Panc1 (cell line): ENCODE results near the gene AATF. TPM values are rescaled to one million over a fixed set of nuclear protein-coding genes. Genes with fewer than 3 reads are reported as not detected.

ENCODE experiments used
- ATAC-seq: fragments of 200-7000 bp; cut with Tn5 transposase; 2 replicates; pipeline ENCODE4 v1.9.1; 2020; ENCODE audit warnings: mild to moderate bottlenecking, moderate library complexity
- BruUV-seq: library from RNA; stranded (reverse); fragments of 400-500 nt; replicated peaks from 2 replicates; lab custom pipeline; 2021; lab: Mats Ljungman, UMichigan
- CTCF ChIA-PET: fragments of 300-600 bp; sonication (Branson Sonifier 250); formaldehyde crosslinking; loops from one replicate; lab custom pipeline; 2022; ENCODE audit warnings: antibody characterized with exemption; lab: Charles Lee
- POLR2A ChIA-PET: fragments of 300-600 bp; sonication (Branson Sonifier 250); formaldehyde crosslinking; loops from one replicate; lab custom pipeline; 2022; ENCODE audit warnings: antibody characterized with exemption; lab: Charles Lee
- DNase-seq: peaks from one replicate; pipeline ENCODE4 v3.0.0-alpha.2; 2010; ENCODE audit warnings: low read depth, low spot score
- H3K27ac ChIP-seq: 2 replicates; pipeline ENCODE4 v1.5.1; 2011; ENCODE audit warnings: mild to moderate bottlenecking, low read length, inconsistent platforms
- H3K27me3 ChIP-seq: fragments of 200-500 bp; sonication (Bioruptor generic); 2 replicates; pipeline ENCODE4 v1.6.0; 2014; ENCODE audit warnings: low read length, inconsistent platforms; ENCODE audit not compliant: control insufficient read depth, insufficient read depth
- H3K36me3 ChIP-seq: fragments of 200-500 bp; sonication (Bioruptor generic); 2 replicates; pipeline ENCODE4 v1.5.1; 2014; ENCODE audit warnings: inconsistent platforms, mild to moderate bottlenecking, low read length, moderate library complexity; ENCODE audit not compliant: control insufficient read depth, insufficient read depth
- H3K4me1 ChIP-seq: 2 replicates; pipeline ENCODE4 v1.5.1; 2011; ENCODE audit warnings: inconsistent platforms, mild to moderate bottlenecking, low read length, moderate library complexity; ENCODE audit not compliant: control insufficient read depth, insufficient read depth
- H3K4me3 ChIP-seq, 2 experiments: 2 replicates each; pipeline ENCODE4 v1.5.1; 2011 to 2012; ENCODE audit warnings: low read depth in 2 of 2, low read length in 2 of 2, mild to moderate bottlenecking in 2 of 2, inconsistent platforms in 1 of 2, moderate library complexity in 1 of 2
- H3K9me3 ChIP-seq: fragments of 200-500 bp; sonication (Bioruptor generic); 2 replicates; pipeline ENCODE4 v1.5.1; 2014; ENCODE audit warnings: low read depth, mild to moderate bottlenecking, inconsistent platforms, low read length, moderate library complexity; ENCODE audit not compliant: control insufficient read depth, insufficient read depth
- POLR2AphosphoS5 ChIP-seq: IDR thresholded peaks from 2 replicates; pipeline ENCODE4 v1.6.1; 2012; ENCODE audit warnings: mild to moderate bottlenecking, low read depth, low read length, moderate library complexity
- SIN3A ChIP-seq: IDR thresholded peaks from 2 replicates; pipeline ENCODE4 v1.6.1; 2012; ENCODE audit warnings: low read depth, mild to moderate bottlenecking, low read length, moderate library complexity, borderline replicate concordance; ENCODE audit not compliant: insufficient read depth
- TCF7L2 ChIP-seq: IDR thresholded peaks from 2 replicates; pipeline ENCODE4 v1.6.1; 2011; ENCODE audit warnings: mild to moderate bottlenecking, low read depth, low read length, inconsistent platforms
- in situ Hi-C: cut with HindIII; loops from 2 replicates; pipeline ENCODE4 v1.10.0; 2016; ENCODE audit warnings: low sequenced_read_pairs, low pct_unique_long_range_greater_than_20kb
- intact Hi-C: fragments of 100-400 bp; cut with micrococcal nuclease; formaldehyde crosslinking; loops from one replicate; pipeline ENCODE4 v1.10.0; 2022; ENCODE audit not compliant: unreplicated experiment
- total RNA-seq: library from RNA; stranded (reverse); gene quantifications from one replicate; pipeline ENCODE4 v1.2.1, GENCODE V29; 2021; ENCODE audit not compliant: unreplicated experiment
- TF ChIP-seq, protein P1 (sequence below): fragments of 450-650 bp; IDR thresholded peaks from 2 replicates; pipeline ENCODE4 v1.5.1; 2017; ENCODE audit warnings: mild to moderate bottlenecking
- TF ChIP-seq, protein P2 (sequence below), 2 experiments: IDR thresholded peaks; 2 replicates each; pipeline ENCODE4 v1.6.1; 2011 to 2012; ENCODE audit warnings: low read depth in 2 of 2, control low read depth in 1 of 2, low read length in 1 of 2, mild to moderate bottlenecking in 1 of 2, moderate library complexity in 1 of 2; ENCODE audit not compliant: insufficient read depth in 1 of 2

AATF gene
- total RNA-seq, 1 experiment from 2014 or later: 58.1 TPM

DNA sequence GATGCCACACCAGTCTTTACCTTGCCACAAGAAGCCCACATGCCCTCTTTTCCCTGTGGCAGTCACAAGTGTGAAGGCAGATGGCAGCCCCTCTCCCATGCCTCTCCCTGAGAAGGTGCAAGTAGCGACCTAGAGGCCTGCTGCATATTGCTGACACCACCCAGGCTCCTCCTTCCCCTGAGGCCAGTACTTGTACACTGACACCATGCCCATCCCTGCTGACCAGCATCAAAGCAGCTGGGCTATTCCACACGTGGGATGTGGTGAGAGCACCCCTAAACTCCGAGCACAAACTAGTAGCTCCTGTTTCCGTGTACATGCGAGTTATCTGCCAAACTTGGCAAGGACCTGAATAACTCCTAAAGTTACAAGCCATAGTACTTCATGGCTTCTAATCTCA lies 149.4 kb downstream of the AATF start:
- H3K4me1 ChIP-seq: no peaks in the 10 kb centered on the region
- TF ChIP-seq SIN3A: no peak
- TF ChIP-seq, protein P1, sequence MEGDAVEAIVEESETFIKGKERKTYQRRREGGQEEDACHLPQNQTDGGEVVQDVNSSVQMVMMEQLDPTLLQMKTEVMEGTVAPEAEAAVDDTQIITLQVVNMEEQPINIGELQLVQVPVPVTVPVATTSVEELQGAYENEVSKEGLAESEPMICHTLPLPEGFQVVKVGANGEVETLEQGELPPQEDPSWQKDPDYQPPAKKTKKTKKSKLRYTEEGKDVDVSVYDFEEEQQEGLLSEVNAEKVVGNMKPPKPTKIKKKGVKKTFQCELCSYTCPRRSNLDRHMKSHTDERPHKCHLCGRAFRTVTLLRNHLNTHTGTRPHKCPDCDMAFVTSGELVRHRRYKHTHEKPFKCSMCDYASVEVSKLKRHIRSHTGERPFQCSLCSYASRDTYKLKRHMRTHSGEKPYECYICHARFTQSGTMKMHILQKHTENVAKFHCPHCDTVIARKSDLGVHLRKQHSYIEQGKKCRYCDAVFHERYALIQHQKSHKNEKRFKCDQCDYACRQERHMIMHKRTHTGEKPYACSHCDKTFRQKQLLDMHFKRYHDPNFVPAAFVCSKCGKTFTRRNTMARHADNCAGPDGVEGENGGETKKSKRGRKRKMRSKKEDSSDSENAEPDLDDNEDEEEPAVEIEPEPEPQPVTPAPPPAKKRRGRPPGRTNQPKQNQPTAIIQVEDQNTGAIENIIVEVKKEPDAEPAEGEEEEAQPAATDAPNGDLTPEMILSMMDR: no peak
- no peak for TF ChIP-seq POLR2AphosphoS5
- TF ChIP-seq TCF7L2: no peak
- TF ChIP-seq, protein P2, sequence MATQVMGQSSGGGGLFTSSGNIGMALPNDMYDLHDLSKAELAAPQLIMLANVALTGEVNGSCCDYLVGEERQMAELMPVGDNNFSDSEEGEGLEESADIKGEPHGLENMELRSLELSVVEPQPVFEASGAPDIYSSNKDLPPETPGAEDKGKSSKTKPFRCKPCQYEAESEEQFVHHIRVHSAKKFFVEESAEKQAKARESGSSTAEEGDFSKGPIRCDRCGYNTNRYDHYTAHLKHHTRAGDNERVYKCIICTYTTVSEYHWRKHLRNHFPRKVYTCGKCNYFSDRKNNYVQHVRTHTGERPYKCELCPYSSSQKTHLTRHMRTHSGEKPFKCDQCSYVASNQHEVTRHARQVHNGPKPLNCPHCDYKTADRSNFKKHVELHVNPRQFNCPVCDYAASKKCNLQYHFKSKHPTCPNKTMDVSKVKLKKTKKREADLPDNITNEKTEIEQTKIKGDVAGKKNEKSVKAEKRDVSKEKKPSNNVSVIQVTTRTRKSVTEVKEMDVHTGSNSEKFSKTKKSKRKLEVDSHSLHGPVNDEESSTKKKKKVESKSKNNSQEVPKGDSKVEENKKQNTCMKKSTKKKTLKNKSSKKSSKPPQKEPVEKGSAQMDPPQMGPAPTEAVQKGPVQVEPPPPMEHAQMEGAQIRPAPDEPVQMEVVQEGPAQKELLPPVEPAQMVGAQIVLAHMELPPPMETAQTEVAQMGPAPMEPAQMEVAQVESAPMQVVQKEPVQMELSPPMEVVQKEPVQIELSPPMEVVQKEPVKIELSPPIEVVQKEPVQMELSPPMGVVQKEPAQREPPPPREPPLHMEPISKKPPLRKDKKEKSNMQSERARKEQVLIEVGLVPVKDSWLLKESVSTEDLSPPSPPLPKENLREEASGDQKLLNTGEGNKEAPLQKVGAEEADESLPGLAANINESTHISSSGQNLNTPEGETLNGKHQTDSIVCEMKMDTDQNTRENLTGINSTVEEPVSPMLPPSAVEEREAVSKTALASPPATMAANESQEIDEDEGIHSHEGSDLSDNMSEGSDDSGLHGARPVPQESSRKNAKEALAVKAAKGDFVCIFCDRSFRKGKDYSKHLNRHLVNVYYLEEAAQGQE (IDR thresholded peaks at IDR 0.05; ENCODE audit: insufficient read depth in 1 of 2, low read depth in 2 of 2, low read length in 1 of 2): no peak
- POLR2A ChIA-PET: no interaction called here

DNA sequence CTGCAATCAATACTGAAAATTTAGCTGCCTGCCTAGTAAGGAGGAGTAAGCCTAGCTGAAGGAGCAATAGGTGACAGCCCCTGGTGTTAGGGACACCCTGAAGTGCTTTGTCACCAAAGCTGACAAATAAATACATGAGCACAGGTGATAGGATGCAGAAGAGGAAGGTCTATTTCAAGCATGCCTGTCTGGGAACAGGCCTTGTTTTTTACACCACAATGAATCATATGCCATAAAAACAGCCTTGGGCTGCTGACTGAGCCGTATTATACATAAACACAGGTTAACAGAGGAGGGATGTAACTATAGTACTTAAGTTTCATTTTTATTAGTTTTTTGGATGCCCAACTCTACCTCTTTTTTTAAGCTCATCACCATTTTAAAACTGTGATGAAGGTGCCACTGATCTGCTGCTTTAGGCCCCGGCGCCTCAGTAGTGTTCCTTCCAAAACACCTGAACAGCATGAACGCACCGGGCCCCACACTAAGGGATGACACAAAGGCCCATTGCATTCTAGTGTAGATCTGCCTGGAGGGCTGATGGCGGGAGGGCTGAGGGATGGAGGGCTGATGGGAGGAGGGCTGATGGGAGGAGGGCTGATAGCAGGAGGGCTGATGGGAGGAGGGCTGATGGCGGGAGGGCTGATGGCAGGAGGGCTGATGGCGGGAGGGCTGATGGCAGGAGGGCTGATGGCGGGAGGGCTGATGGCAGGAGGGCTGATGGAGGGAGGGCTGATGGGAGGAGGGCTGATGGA lies 150.3 kb downstream of the AATF start:
- Histone ChIP-seq H3K27me3 (no peaks in the 10 kb centered on the region), H3K27ac (no peak overlapping the region), H3K36me3 (peaks cover 6% of the 10 kb centered on the region; the same call in 1 of the 2 replicates), H3K4me3 (no peak overlapping the region), H3K4me1 (no peaks in the 10 kb centered on the region), H3K9me3 (no peaks in the 10 kb centered on the region)
- DNase-seq: no peak
- ATAC-seq: no peak
- intact Hi-C loops (no loop called here), in situ Hi-C loops (no loop called here)
- ChIA-PET POLR2A (no interaction called here), CTCF (no interaction called here)
- no TSS peak for BruUV-seq
- TF ChIP-seq TCF7L2 (no peak), SIN3A (no peak), POLR2AphosphoS5 (no peak)
- TF ChIP-seq, protein P2 (IDR thresholded peaks at IDR 0.05; ENCODE audit: insufficient read depth in 1 of 2, low read depth in 2 of 2, low read length in 1 of 2): no peak
- TF ChIP-seq, protein P1: no peak

More for the DNA sequence above, 149.4 kb downstream of the AATF start:
- Histone ChIP-seq H3K27me3 (no peaks in the 10 kb centered on the region), H3K27ac (no peak overlapping the region), H3K4me3 (no peak overlapping the region), H3K9me3 (no peaks in the 10 kb centered on the region), H3K36me3 (peaks cover 5% of the 10 kb centered on the region; the same call in 1 of the 2 replicates)
- DNase-seq (no peak), ATAC-seq (no peak)
- CTCF ChIA-PET: no interaction called here
- BruUV-seq: no TSS peak
- intact Hi-C loops: no loop called here
- in situ Hi-C loops: no loop called here
